AG04450 (cell line): ENCODE data around the gene CACNA1D. TPM values are rescaled to one million over a fixed set of nuclear protein-coding genes. Genes with fewer than 3 reads are reported as not detected.
"Not testable (repeated sequence)": the region's sequence is repeated elsewhere in the genome, so short reads cannot be mapped to it uniquely, and the experiment has no call there.

Experiments used
- CTCF ChIA-PET: fragments of 300-600, 350-600 bp; formaldehyde crosslinking; extraction: SDS; loops from one replicate; lab custom pipeline; 2022; ENCODE audit warnings: antibody characterized with exemption, inconsistent platforms; lab: Charles Lee
- POLR2A ChIA-PET: fragments of 350-600 bp; formaldehyde crosslinking; extraction: SDS; loops from one replicate; lab custom pipeline; 2021; ENCODE audit warnings: antibody characterized with exemption, inconsistent platforms; lab: Yijun Ruan, JAX
- DNase-seq: peaks from one replicate; pipeline ENCODE4 v3.0.0-alpha.2; 2011; ENCODE audit warnings: low read depth, low spot score
- H3K27ac ChIP-seq: one replicate; pipeline ENCODE4 v1.5.1; 2012; ENCODE audit warnings: low read depth, low read length, control low read depth
- H3K27me3 ChIP-seq: one replicate; pipeline ENCODE4 v1.6.0; 2012; ENCODE audit warnings: low read length; ENCODE audit not compliant: control insufficient read depth, insufficient read depth
- H3K4me3 ChIP-seq: 2 replicates; pipeline ENCODE4 v1.5.1; 2011; ENCODE audit warnings: mild to moderate bottlenecking, low read depth, low read length, control low read depth
- H3K9me3 ChIP-seq: 2 replicates; pipeline ENCODE4 v1.5.1; 2012; ENCODE audit warnings: low read length; ENCODE audit not compliant: control insufficient read depth, insufficient read depth
- polyA minus RNA-seq: library from RNA; depleted of rRNA, polyadenylated mRNA; stranded (reverse); fragments of >200 nt; gene quantifications from 2 replicates; pipeline ENCODE4 v1.2.3, GENCODE V29; 2011; rRNA and poly(A)+ RNA removed
- polyA plus RNA-seq: library from polyadenylated mRNA; depleted of rRNA; stranded (reverse); fragments of >200 nt; gene quantifications from 2 replicates; pipeline ENCODE4 v1.2.3, GENCODE V29; 2011; rRNA removed
- TF ChIP-seq, protein P1 (sequence below): IDR thresholded peaks from 2 replicates; pipeline ENCODE4 v1.5.1; 2011; ENCODE audit warnings: low read depth, low read length, control low read depth, inconsistent platforms

CACNA1D gene
- polyA plus RNA-seq (0.06 and 0.07 TPM in 2 replicates), polyA minus RNA-seq (0.14 and 0.26 TPM in 2 replicates)

DNA sequence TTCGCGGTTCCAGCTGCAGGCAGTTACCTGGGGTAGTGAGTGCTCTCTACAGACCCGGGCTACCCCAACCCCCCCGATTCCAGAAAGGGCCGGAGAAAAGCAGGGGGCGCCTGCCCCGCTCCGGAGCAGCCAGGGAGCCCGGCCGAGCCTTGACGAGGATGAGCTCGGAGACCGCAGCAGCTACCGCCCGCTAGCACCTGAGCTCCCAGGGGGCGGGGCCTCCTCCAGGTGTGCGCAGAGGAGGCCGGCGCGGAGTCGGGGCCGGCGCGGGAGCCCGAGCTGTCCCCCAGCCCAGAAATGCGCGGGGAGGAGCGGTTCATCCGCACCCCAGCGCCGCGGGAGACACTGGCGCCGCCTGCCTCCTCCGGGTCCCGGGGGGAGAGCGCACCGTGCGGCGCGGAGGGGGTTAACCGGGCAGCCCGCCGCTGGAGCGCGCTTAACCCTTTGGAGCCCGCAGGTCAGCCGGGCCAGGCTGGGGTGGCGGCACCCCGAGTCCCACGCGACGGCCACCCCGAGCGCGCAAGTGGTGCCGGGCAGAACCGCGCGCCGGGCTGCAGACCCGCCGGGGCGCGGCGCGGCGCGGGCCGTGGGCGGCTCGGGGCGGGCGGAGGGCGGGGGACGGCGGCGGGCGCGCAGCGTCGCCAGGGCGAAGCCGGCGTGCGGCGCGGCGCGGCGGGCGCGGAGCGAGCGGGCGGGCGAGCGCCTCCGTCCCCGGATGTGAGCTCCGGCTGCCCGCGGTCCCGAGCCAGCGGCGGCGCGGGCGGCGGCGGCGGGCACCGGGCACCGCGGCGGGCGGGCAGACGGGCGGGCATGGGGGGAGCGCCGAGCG lies at the start of gene CACNA1D:
CACNA1D (plus strand) TSS at position 649 of the 829 bp plus-strand sequence. CDS start 556 bp downstream, outside the sequence.
- Histone ChIP-seq H3K9me3 (no peaks in the 10 kb centered on the region; the same call in 1 of the 2 replicates), H3K27me3 (peaks cover 46% of the 10 kb centered on the region), H3K27ac (no peak within 1 kb of the TSS), H3K4me3 (peak within 1 kb of the TSS; percentile 36)
- ChIA-PET POLR2A (no interaction called here), CTCF (no interaction called here)
- no peak for DNase-seq
- TF ChIP-seq, protein P1, sequence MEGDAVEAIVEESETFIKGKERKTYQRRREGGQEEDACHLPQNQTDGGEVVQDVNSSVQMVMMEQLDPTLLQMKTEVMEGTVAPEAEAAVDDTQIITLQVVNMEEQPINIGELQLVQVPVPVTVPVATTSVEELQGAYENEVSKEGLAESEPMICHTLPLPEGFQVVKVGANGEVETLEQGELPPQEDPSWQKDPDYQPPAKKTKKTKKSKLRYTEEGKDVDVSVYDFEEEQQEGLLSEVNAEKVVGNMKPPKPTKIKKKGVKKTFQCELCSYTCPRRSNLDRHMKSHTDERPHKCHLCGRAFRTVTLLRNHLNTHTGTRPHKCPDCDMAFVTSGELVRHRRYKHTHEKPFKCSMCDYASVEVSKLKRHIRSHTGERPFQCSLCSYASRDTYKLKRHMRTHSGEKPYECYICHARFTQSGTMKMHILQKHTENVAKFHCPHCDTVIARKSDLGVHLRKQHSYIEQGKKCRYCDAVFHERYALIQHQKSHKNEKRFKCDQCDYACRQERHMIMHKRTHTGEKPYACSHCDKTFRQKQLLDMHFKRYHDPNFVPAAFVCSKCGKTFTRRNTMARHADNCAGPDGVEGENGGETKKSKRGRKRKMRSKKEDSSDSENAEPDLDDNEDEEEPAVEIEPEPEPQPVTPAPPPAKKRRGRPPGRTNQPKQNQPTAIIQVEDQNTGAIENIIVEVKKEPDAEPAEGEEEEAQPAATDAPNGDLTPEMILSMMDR, result no peak

DNA sequence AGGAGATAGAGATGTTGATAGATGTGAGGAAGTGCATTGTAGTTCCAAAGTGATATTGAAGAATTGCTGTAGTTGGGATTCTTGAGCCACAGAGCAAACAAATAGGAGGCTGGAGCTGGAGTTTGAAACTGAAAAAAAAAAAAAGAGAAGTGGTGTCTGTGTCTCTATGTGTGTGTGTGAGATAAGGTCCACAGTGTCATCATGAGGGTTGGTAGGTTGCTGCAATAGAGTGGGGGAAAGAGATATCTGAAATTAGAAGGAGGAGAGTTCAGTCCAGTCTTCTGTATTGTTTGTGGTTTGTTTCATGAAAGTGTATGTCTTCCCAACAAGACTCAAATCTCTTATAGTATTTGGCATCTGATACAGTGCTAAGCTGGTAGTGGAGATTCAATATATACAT lies 37.3 kb upstream of the CACNA1D start:
- ChIA-PET POLR2A (no interaction called here), CTCF (interaction anchor here (0.6 kb wide), 1 partner anchor 8 kb away, joined by 4 read pairs; no protein-coding TSS in a partner anchor)
- H3K4me3 ChIP-seq, result no peak overlapping the region
- no peak for DNase-seq
- no peak overlapping the region for H3K27ac ChIP-seq
- H3K9me3 ChIP-seq, result no peaks in the 10 kb centered on the region
- TF ChIP-seq, protein P1, result no peak
- H3K27me3 ChIP-seq, result no peaks in the 10 kb centered on the region

- ChIA-PET POLR2A (no interaction called here), CTCF (no interaction called here)
- no peak for DNase-seq
- TF ChIP-seq, protein P1, result no peak
- Histone ChIP-seq H3K27ac (no peak overlapping the region), H3K9me3 (no peaks in the 10 kb centered on the region), H3K27me3 (no peaks in the 10 kb centered on the region), H3K4me3 (no peak overlapping the region)
Measured at GRCh38 chr3:53460326-53460725, 34.1 kb upstream of the CACNA1D start.

DNA sequence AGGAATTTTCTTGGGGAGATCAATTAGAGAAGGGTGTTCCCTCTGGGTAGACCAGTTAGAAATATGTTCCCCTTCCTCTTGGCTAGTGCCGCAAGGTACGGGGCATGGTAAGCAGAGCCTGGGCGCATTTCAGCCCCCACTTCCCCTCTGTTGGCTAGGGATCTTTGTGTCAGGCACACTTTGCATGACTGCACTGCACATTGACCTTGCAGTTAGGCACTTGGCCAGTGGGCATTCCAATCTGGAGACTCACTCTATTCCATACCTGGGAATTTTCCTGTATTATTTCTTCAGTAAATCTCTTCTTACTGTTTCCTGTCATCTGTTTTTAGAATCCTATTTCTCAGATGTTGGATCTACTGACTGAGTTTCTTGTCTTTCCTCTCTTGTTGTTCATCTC lies 30.0 kb upstream of the CACNA1D start:
- ChIA-PET CTCF (no interaction called here), POLR2A (no interaction called here)
- Histone ChIP-seq H3K4me3 (no peak overlapping the region), H3K9me3 (no peaks in the 10 kb centered on the region), H3K27ac (no peak overlapping the region), H3K27me3 (no peaks in the 10 kb centered on the region)
- no peak for DNase-seq
- TF ChIP-seq, protein P1, result no peak

DNA sequence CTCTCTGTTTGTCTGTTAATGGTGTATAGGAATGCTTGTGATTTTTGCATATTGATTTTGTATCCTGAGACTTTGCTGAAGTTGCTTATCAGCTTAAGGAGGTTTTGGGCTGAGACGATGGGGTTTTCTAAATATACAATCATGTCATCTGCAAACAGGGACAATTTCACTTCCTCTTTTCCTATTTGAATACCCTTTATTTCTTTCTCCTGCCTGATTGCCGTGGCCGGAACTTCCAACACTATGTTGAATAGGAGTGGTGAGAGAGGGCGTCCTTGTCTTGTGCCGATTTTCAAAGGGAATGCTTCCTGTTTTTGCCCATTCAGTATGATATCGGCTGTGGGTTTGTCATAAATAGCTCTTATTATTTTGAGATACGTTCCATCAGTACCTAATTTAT lies 24.7 kb upstream of the CACNA1D start:
- DNase-seq, POLR2A ChIA-PET, H3K9me3 ChIP-seq, H3K4me3 ChIP-seq, H3K27ac ChIP-seq, CTCF ChIA-PET, H3K27me3 ChIP-seq: not testable (repeated sequence)
